NCI-H146 treated with DMSO at 0.1 percent for 48 hours (cell line): ENCODE measurements around the gene SPG21.
"Not testable (repeated sequence)": the region's sequence is repeated elsewhere in the genome, so short reads cannot be mapped to it uniquely, and the experiment has no call there.

Source experiments
- DNase-seq: peaks from one replicate; lab custom pipeline; 2025; ENCODE audit not compliant: unreplicated experiment; lab: John Stamatoyannopoulos, UW

Gene SPG21

GRCh38 chr15:64989416-64990167 lies at the start of gene SPG21:
SPG21 (minus strand) TSS chr15:64989914; CDS start chr15:64983569, 6,345 bp downstream.
- peak; percentile 68 for DNase-seq

GRCh38 chr15:65038836-65039235 lies 49.1 kb upstream of the SPG21 start:
- DNase-seq = no peak

GRCh38 chr15:65038428-65038827 lies 48.7 kb upstream of the SPG21 start:
- DNase-seq = no peak

GRCh38 chr15:65037309-65037708 lies 47.6 kb upstream of the SPG21 start:
- DNase-seq = no peak

- no peak for DNase-seq
Observed at GRCh38 chr15:65034719-65035118, 45.0 kb upstream of the SPG21 start.

GRCh38 chr15:65033659-65034269 lies 44.0 kb upstream of the SPG21 start:
- DNase-seq = peak; percentile 24

- peak; percentile 41 for DNase-seq
Observed at GRCh38 chr15:65032801-65033537, 43.3 kb upstream of the SPG21 start.

- DNase-seq = no peak
Observed at GRCh38 chr15:65029736-65030208, 40.1 kb upstream of the SPG21 start.

- peak; percentile 9 for DNase-seq
Observed at GRCh38 chr15:65028921-65029735, 39.4 kb upstream of the SPG21 start, which contains the start of gene MTFMT. MTFMT (minus strand) TSS chr15:65029639; CDS start chr15:65029613, 26 bp downstream.

GRCh38 chr15:65028338-65028737 lies 38.6 kb upstream of the SPG21 start:
- no peak for DNase-seq

GRCh38 chr15:65027593-65027992 lies 37.9 kb upstream of the SPG21 start:
- no peak for DNase-seq

- no peak for DNase-seq
Observed at GRCh38 chr15:65026756-65027155, 37.0 kb upstream of the SPG21 start.

GRCh38 chr15:65021488-65021887 lies 31.8 kb upstream of the SPG21 start:
- no peak for DNase-seq

- DNase-seq = no peak
Observed at GRCh38 chr15:65020419-65020818, 30.7 kb upstream of the SPG21 start.

GRCh38 chr15:65011198-65011597 lies 21.5 kb upstream of the SPG21 start:
- DNase-seq = not testable (repeated sequence)

GRCh38 chr15:65008983-65009382 lies 19.3 kb upstream of the SPG21 start:
- no peak for DNase-seq

GRCh38 chr15:65006876-65007275 lies 17.2 kb upstream of the SPG21 start:
- DNase-seq = no peak

- no peak for DNase-seq
Observed at GRCh38 chr15:65004993-65005392, 15.3 kb upstream of the SPG21 start.

GRCh38 chr15:64997745-64998375 lies 8.1 kb upstream of the SPG21 start:
- DNase-seq = no peak

GRCh38 chr15:64997066-64997465 lies 7.4 kb upstream of the SPG21 start:
- no peak for DNase-seq
